OCI-LY7 (cell line): ENCODE data around the gene BARX2. TPM values are rescaled to one million over a fixed set of nuclear protein-coding genes. Genes with fewer than 3 reads are reported as not detected.

Source experiments
- BruUV-seq: library from RNA; stranded (reverse); fragments of 400-500 nt; replicated peaks from 2 replicates; lab custom pipeline; 2021; lab: Mats Ljungman, UMichigan
- CTCF ChIA-PET: fragments of 300-600 bp; sonication (Branson Sonifier 250); formaldehyde crosslinking; loops from one replicate; lab custom pipeline; 2022; ENCODE audit warnings: antibody characterized with exemption; ENCODE audit not compliant: unreplicated experiment; lab: Charles Lee
- POLR2A ChIA-PET: fragments of 300-600 bp; sonication (Branson Sonifier 250); formaldehyde crosslinking; loops from one replicate; lab custom pipeline; 2022; ENCODE audit warnings: antibody characterized with exemption; lab: Charles Lee
- DNase-seq: peaks from one replicate; pipeline ENCODE4 v3.0.0-alpha.2; 2015; ENCODE audit warnings: low spot score
- H2AFZ ChIP-seq: fragments of 200-600 bp; sonication (generic), shearing (Covaris generic); 2 replicates; pipeline ENCODE4 v1.6.1; 2014; ENCODE audit warnings: mild to moderate bottlenecking, antibody characterized with exemption, low read length, moderate library complexity
- H3K27ac ChIP-seq: fragments of 200-600 bp; sonication (generic); 2 replicates; pipeline ENCODE4 v1.5.1; 2014; ENCODE audit warnings: mixed run types, low read depth, mild to moderate bottlenecking, moderate library complexity, low read length, inconsistent platforms; ENCODE audit not compliant: poor library complexity, severe bottlenecking
- H3K36me3 ChIP-seq: fragments of 200-600 bp; sonication (generic); 2 replicates; pipeline ENCODE4 v1.6.1; 2014; ENCODE audit warnings: mild to moderate bottlenecking, antibody characterized with exemption, low read length, moderate library complexity, mixed read lengths; ENCODE audit not compliant: insufficient read depth
- H3K4me1 ChIP-seq: fragments of 200-600 bp; sonication (generic); 2 replicates; pipeline ENCODE4 v1.5.1; 2014; ENCODE audit warnings: mild to moderate bottlenecking, low read length; ENCODE audit not compliant: insufficient read depth, poor library complexity, severe bottlenecking
- H3K4me2 ChIP-seq: fragments of 200-600 bp; sonication (generic); 2 replicates; pipeline ENCODE4 v1.6.1; 2014; ENCODE audit warnings: mild to moderate bottlenecking, low read length
- H3K4me3 ChIP-seq: fragments of 200-600 bp; sonication (generic); 2 replicates; pipeline ENCODE4 v1.5.1; 2014; ENCODE audit warnings: mild to moderate bottlenecking, low read depth, low read length; ENCODE audit not compliant: poor library complexity, severe bottlenecking
- H3K79me2 ChIP-seq: fragments of 200-600 bp; sonication (generic); 2 replicates; pipeline ENCODE4 v1.6.1; 2016; ENCODE audit warnings: low read depth, mild to moderate bottlenecking, low read length, moderate library complexity, mixed read lengths; ENCODE audit not compliant: insufficient read depth
- H3K9me2 ChIP-seq: fragments of 200-600 bp; sonication (generic); 2 replicates; pipeline ENCODE4 v1.6.1; 2016; ENCODE audit warnings: mild to moderate bottlenecking, low read length, mixed read lengths; ENCODE audit not compliant: insufficient read depth
- H3K9me3 ChIP-seq: fragments of 200-600 bp; sonication (generic); 2 replicates; pipeline ENCODE4 v1.6.1; 2014; ENCODE audit warnings: mild to moderate bottlenecking, mixed run types, low read length, mixed read lengths
- H4K20me1 ChIP-seq: fragments of 200-600 bp; sonication (generic); 2 replicates; pipeline ENCODE4 v1.6.1; 2014; ENCODE audit warnings: mild to moderate bottlenecking, antibody characterized with exemption, low read length, moderate library complexity, mixed read lengths; ENCODE audit not compliant: insufficient read depth
- CTCF ChIP-seq: fragments of 200-600 bp; sonication (generic); conservative IDR thresholded peaks from 2 replicates; pipeline ENCODE4 v1.5.1; 2014; ENCODE audit warnings: mild to moderate bottlenecking, antibody characterized with exemption, low read length, moderate library complexity, mixed read lengths
- EZH2phosphoT487 ChIP-seq: fragments of 200-600 bp; sonication (generic); IDR thresholded peaks from 2 replicates; pipeline ENCODE4 v1.6.1; 2018; ENCODE audit warnings: low read depth, borderline replicate concordance, mild to moderate bottlenecking, mixed run types, antibody characterized with exemption, low read length, moderate library complexity, mixed read lengths
- intact Hi-C: fragments of 100-400 bp; cut with micrococcal nuclease; formaldehyde crosslinking; loops from one replicate; pipeline ENCODE4 v1.10.0; 2022; ENCODE audit not compliant: unreplicated experiment
- total RNA-seq, 2 experiments: library from RNA; depleted of rRNA in 1 of 2; stranded (reverse); fragments of >200 nt in 1 of 2; shearing (Covaris generic) in 1 of 2; gene quantifications; 2 replicates each; pipeline ENCODE4 v1.2.3, GENCODE V29; 2014 to 2022

BARX2 gene
- total RNA-seq, 2 experiments from 2014 or later, result 0.06 to 0.23 TPM

GRCh38 chr11:129382583-129382982 lies 6.9 kb downstream of the BARX2 start:
- Histone ChIP-seq H2AFZ (no peak overlapping the region), H3K9me3 (no peaks in the 10 kb centered on the region), H3K4me3 (no peak overlapping the region), H3K4me1 (no peaks in the 10 kb centered on the region), H3K27ac (no peak overlapping the region), H3K9me2 (no peaks in the 10 kb centered on the region), H4K20me1 (no peaks in the 10 kb centered on the region), H3K36me3 (no peaks in the 10 kb centered on the region), H3K79me2 (no peaks in the 10 kb centered on the region), H3K4me2 (no peak overlapping the region)
- TF ChIP-seq CTCF, result no peak
- no peak for TF ChIP-seq EZH2phosphoT487
- BruUV-seq, result no TSS peak
- intact Hi-C loops, result no loop called here
- POLR2A ChIA-PET, result no interaction called here
- CTCF ChIA-PET, result interaction anchor here (0.6 kb wide), 1 partner anchor 1461 kb away, joined by 3 read pairs; no protein-coding TSS in a partner anchor
- no peak for DNase-seq

- H3K9me3 ChIP-seq, result no peaks in the 10 kb centered on the region
- TF ChIP-seq CTCF (no peak), EZH2phosphoT487 (no peak)
- no peak overlapping the region for H3K4me3 ChIP-seq
- no peak for DNase-seq
- H3K4me1 ChIP-seq, result no peaks in the 10 kb centered on the region
- no peaks in the 10 kb centered on the region for H3K9me2 ChIP-seq
- ChIA-PET POLR2A (no interaction called here), CTCF (no interaction called here)
- H3K79me2 ChIP-seq, result no peaks in the 10 kb centered on the region
- H4K20me1 ChIP-seq, result no peaks in the 10 kb centered on the region
- intact Hi-C loops, result no loop called here
- no peak overlapping the region for H3K4me2 ChIP-seq
- no peaks in the 10 kb centered on the region for H3K36me3 ChIP-seq
- BruUV-seq, result no TSS peak
- H2AFZ ChIP-seq, result no peak overlapping the region
- no peak overlapping the region for H3K27ac ChIP-seq
Observed at GRCh38 chr11:129383060-129383459, 7.4 kb downstream of the BARX2 start.

GRCh38 chr11:129383502-129383901 lies 7.9 kb downstream of the BARX2 start:
- no peaks in the 10 kb centered on the region for H3K36me3 ChIP-seq
- no peaks in the 10 kb centered on the region for H3K79me2 ChIP-seq
- H3K27ac ChIP-seq, result no peak overlapping the region
- intact Hi-C loops, result no loop called here
- no peak for DNase-seq
- BruUV-seq, result no TSS peak
- H3K4me2 ChIP-seq, result no peak overlapping the region
- H3K4me3 ChIP-seq, result no peak overlapping the region
- no peaks in the 10 kb centered on the region for H4K20me1 ChIP-seq
- no peaks in the 10 kb centered on the region for H3K4me1 ChIP-seq
- POLR2A ChIA-PET, result no interaction called here
- no peak for TF ChIP-seq CTCF
- no peak for TF ChIP-seq EZH2phosphoT487
- CTCF ChIA-PET, result no interaction called here
- H2AFZ ChIP-seq, result no peak overlapping the region
- no peaks in the 10 kb centered on the region for H3K9me2 ChIP-seq
- H3K9me3 ChIP-seq, result no peaks in the 10 kb centered on the region
